ENCODE measurements around the gene CCDC88B.

GRCh38 chr11:64347193-64347867 lies 7.3 kb downstream of the CCDC88B start:
- TF ChIP-seq MAX (IDR thresholded peaks at IDR 0.05) (no peak), EP300 (IDR thresholded peaks at IDR 0.05; ENCODE audit: borderline replicate concordance) (no peak), CREB1 (IDR thresholded peaks at IDR 0.05; ENCODE audit: low read depth) (no peak), RAD21 (IDR thresholded peaks at IDR 0.05; ENCODE audit: low read depth) (no peak), FOXM1 (IDR thresholded peaks at IDR 0.05; ENCODE audit: borderline replicate concordance, low read depth) (no peak)

Data from Ishikawa (cell line).